NOMO-1 treated with DMSO at 0.1 percent for 48 hours (cell line): ENCODE measurements around the gene C5orf46.

ENCODE experiments used
- DNase-seq: peaks from one replicate; lab custom pipeline; 2025; ENCODE audit not compliant: unreplicated experiment; lab: John Stamatoyannopoulos, UW

The C5orf46 gene

DNA sequence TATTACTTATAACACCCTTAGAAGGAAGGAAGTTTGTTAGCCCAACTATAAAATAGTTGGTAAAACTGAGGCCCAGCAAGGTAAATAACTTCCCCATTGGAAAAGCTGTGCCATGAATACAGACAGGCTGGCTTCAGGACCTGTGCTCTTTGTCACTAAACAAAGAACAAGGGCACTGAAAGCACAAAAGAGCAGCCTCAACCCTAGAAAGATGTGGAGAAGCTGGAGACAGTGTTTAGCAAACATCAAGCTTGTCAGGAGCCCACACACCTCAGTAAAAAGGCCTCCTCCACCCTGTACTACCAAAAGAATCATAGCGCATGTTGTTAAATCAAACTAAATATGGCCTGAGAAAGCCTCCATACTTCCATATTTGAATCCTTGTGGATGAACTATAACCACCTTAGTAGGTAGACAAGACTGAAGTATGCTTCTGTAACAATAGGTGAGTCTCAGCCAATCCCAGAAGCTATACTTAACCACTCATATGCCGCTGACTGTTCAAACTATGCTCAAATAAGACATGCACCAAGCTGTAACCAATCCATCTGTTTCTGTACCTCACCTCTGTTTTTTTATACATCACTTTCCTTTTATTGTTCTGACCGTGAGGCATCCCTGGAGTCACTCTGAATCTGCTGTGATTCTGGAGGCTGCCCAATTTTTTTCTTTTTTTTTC lies 46.2 kb downstream of the C5orf46 start:
- no peak for DNase-seq

DNA sequence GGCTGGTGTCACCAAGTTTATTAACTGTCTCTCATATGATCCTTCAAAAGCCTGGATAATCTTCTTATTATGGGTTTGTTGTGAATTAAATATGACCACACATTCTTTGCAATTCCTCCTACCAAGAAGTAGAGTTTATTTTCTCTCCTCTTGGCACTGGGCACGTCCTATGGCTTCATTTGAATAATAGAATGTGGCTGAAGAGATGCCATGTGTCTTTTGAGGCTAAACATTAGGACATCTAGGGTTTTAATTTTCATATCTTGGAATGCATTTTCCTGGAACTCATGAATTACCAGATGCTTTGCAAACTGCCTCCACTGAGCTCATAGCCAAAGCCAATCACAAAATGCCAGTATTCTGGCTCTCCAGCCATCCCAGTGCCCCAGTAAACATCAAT lies 47.8 kb downstream of the C5orf46 start:
- DNase-seq: no peak

DNA sequence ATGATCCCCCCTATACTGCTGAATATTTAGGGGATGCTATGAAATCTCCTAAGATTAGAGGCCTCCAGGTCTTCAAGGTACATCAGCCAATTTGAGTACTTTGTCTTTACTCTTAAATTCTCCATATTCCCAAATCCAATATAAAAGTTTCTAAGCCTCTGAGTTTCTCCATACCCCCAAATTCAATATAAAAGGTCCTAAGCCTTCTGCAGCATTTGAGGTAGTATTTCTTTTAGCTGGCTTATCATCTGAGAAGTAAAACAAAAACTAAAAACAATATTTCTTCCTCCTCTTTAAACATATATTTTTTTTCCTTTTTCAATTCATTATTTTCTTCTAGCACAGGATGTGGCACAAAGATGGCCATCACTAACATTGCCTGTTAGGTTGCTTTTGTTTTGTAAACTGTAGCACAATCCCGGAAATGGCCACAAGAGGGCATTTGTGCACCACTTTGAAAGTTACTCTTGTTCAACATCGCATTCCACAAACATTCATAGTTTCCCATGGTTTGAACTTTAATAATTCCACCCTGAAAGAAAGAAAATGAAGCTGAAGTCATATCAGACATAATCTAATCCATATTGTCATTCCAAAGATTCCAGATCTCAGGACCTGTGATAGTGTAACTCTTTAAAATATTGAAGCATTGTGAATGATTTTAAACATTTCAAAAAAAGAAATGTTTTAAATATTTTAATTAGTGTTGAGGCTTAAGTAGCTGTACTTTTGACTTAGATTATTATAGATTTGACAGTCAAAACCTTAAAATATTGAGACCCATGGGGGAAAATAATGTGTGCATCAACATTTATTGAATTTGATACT lies 48.8 kb downstream of the C5orf46 start:
- peak; percentile 38 for DNase-seq

DNA sequence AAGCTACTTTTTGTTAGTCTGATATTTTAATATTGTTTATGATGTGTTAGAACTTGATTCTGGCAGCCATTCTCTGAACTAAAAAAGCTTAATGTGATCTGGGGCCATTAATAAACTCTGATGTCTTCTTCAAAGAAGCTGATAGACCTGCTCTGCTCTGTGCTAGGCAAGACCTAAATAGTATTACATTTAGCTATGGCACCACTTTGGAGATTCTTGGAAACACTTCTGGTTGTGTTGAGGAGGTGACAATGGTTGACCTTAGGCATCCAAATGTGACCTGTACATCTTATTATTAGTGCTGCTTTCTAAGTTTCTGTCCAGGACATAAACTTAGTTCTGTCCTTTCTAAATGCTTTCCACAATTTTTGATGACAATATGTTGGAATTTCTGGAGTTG lies 49.5 kb downstream of the C5orf46 start:
- DNase-seq: no peak

DNA sequence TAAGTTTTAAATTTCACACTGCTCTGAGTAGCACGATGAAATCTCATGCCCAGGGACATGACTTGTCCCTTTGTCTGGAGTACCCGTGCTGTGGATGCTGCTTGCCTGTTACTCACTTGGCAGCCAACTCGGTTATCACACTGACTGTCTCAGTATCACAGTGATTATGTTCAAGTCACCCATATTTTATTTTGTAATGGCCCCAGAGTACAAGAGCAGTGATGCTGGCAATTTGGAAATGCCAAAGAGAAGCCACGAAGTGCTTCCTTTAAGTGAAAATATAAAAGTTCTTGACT lies 50.6 kb downstream of the C5orf46 start:
- DNase-seq: no peak

DNA sequence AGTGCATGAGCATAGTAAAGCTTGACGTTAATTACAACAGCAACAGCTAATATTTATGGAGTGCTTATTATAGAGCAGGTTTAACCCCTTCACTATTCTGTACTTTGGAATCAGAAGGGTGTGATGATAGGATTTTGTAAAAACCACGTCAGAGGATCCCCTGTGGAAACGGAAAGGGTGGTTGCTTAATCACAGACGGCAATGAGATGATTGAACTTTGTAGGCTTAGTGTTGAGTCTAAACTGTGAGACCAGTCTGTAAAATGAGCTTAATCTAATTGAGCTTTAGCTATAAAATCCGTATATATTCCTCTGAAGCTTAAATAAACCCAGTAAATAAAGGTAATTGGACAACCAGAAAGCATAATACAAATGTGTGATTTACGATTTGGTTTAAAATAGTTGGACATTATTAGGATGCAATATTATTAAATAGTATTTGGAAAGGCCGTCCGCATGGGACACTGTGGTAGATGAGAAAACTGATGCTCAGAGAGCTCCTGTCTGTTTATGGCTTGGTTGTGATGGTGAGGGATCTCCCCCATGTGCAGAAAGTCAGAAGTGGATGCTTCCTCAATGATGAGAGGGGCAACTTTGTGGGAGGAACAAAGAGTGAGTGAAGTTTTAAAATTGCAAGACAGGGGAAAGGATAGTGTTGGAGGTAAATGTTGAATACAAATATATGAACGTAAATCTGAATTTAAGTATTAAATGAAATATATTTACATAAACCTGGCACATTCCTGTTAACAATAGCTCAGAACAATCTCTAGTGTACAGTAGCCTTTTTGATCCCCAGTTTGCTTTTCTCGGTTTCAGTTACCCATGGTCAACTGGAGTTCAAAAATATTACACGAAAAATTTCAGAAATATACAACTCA lies 51.2 kb downstream of the C5orf46 start:
- DNase-seq: no peak

DNA sequence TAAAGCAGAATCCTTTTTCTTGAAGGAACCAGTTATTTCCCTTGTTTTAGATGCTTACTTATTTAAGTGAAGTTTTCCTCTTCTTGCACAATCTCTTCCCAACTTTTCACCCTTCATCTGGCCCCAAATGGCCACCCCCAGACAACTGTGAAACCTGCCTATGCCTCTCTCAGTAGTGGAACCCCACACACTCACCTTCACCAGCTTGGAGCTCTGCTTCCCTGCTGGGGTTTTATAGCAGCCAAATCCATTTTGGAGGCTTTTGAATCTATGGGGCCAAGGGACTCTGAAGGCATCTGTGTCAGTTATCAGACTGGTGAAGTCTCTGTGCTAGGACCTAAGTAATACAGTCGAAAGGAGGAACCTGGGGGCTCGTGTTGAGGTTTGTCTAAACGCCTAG lies 52.0 kb downstream of the C5orf46 start:
- no peak for DNase-seq

DNA sequence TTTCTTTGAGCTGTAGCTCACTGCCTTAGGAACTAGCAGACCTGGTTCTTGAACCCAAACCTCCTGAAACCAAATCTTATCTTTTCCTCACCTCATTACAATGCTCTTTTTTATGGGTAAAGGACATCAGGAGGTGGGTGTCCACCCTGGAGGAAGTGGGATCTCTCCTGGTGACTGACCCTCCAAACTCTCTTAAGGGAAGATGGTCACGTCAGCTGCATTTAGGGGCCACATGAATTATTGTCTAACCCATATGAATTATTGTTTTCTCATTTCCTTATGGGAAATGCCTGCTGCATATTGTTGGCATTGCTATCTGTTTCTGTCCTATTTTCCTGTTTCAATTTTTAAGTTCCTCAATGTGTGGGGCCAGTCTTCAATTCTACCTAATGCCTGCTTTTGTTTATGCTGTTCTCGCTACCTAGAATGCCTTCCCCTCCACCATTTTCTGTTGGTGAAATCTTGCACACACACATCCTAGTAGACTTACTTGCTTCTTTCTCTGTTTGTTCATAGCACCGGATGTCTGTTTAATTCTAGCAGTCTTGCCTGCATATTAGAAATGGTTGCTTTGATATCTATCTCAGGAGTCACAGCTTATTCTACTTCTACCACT lies 52.9 kb downstream of the C5orf46 start:
- DNase-seq: peak; percentile 5

DNA sequence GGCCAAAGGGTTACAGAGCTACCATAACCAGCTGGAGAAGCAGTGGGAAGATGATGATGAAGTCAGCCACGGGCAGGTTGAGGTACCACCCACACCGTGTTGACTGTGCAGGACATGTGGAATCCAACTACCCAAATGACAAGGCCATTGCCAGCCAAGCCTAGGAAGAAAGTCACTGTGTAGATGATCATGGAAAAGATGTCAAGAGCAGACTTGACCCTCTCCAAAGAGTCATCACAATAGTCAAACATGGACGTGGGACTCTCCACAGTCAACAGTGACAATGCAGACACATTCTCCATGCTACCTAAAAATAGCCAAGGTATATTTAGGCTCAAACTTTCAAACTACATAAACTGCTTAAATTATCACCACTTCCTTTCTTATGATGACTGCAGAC lies 54.0 kb downstream of the C5orf46 start:
- no peak for DNase-seq

DNA sequence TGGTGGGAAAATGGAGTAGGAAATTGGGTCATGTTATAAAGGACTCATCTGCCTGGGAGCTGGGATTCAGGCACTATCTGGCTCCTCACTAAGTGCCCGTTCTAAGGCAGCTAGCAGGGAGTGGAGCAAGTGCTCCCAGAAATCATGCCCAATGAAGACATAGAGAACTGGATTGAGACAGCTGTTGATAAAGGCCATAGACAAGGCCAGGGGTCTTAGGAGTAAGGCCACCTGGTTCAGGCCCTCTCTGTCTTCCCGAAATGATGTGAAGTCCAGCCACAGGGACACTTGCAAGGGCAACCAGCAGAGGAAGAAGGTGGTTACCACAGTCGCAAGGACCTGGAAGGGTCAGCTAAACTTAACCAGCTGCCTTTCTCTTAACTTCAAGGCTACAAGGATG lies 54.8 kb downstream of the C5orf46 start:
- DNase-seq: no peak

DNA sequence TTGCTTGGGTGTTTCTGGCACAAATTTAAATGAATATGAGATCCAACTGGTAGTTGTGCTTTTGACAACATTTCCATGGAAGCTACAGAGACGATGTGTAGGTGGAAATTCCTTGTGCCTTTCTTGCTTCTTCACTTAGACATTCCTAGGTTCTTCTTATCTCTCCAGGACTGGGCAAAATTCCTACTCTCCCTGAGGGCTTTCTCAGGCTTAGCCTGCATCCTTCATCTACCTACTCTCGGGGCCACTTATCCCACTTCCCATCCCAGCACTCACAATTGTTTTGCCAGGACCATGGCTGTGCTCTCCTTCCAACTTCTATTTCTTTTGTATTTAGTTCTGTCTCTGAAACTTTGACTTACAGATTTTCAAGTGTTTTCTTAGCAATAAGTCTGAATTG lies 57.1 kb downstream of the C5orf46 start:
- no peak for DNase-seq

DNA sequence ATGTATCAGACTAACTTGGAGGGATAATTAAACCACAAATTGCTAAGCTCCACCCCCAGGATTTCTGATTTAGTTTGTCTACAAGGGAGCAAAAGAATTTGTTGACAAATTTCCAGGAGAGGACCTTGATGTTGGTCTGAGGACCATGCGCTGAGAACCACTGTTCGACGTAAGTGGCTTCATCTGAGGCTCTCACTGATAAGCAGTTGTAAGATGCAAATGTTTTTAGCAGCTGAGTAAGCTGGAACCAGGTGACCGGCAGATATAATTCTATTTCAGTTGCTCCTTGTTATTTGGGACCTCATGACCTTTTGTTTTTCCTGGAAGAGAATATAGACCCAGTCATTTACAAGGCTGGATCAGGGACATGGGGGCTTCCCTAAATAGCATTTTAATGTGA lies 60.7 kb downstream of the C5orf46 start:
- no peak for DNase-seq

DNA sequence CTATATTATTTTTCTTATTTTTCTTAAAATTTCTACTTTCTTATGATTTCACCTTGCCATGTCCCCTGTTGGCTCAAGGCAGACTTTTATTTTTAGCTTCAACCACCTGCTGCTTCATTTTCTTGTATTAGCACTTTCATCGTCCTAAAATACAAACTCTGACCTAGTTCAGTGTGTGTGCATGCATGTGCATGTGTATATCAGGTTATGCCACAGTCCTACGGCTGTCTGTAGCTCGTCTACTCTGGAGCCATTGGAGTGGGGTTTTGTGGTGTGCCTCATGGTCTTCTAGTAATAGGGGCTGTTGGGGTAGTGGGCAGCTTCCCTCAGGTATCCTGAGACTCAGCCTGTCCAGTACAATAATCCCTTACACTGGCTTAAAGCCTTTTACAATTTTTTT lies 61.5 kb downstream of the C5orf46 start:
- no peak for DNase-seq

DNA sequence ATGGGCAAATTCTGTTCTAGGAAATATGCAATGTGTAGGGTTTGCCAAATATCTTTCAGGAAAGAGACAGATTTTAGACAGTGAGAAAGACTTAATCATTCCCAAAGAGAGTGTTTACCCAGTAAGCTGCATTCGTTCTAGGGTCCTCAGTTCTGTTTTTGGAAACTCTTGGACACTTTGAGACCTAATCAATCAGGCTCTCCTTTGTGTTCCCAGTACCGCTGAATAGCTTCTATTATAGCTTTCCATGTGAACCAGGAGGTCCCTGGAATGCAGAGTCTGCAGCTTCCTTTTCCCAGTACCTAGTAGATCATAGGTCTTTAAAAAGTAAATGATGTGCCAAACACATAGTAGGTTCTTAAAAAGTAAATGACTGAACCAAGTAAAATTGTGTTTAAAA lies 63.5 kb downstream of the C5orf46 start:
- no peak for DNase-seq
